GM23338 (cell line): ENCODE results near the gene FAM227B.
"Not testable (repeated sequence)": the region's sequence is repeated elsewhere in the genome, so short reads cannot be mapped to it uniquely, and the experiment has no call there.

Experiments
- CREB1 ChIP-seq: fragments of 250-450 bp; sonication (Bioruptor Pico); IDR thresholded peaks from 2 replicates; pipeline ENCODE4 v1.5.0; 2020; ENCODE audit warnings: low read depth, mild to moderate bottlenecking, moderate library complexity
- CTCF ChIP-seq, 2 experiments: fragments of 200-600 bp in 1 of 2; sonication (generic) in 1 of 2; conservative IDR thresholded peaks; 2 replicates each; pipeline versions ENCODE4 v1.5.1 to v1.6.1; 2016 to 2017; ENCODE audit warnings: antibody characterized with exemption in 2 of 2, low read depth in 2 of 2, mild to moderate bottlenecking in 2 of 2, moderate library complexity in 1 of 2
- ETS1 ChIP-seq: IDR thresholded peaks from 2 replicates; pipeline ENCODE4 v1.6.1; 2016; ENCODE audit warnings: antibody characterized with exemption
- EZH2 ChIP-seq: fragments of 200-600 bp; sonication (generic); IDR thresholded peaks from one replicate; pipeline ENCODE4 v1.8.0; 2017; ENCODE audit warnings: antibody characterized with exemption, mild to moderate bottlenecking, low read depth; ENCODE audit not compliant: unreplicated experiment
- EZH2phosphoT487 ChIP-seq: fragments of 200-600 bp; sonication (generic); IDR thresholded peaks from one replicate; pipeline ENCODE4 v1.8.1; 2018; ENCODE audit warnings: antibody characterized with exemption; ENCODE audit not compliant: unreplicated experiment
- JUNB ChIP-seq: IDR thresholded peaks from one replicate; pipeline ENCODE4 v1.6.1; 2016; ENCODE audit warnings: antibody characterized with exemption; ENCODE audit not compliant: unreplicated experiment
- NANOG ChIP-seq: IDR thresholded peaks from 2 replicates; pipeline ENCODE4 v1.6.1; 2016; ENCODE audit warnings: antibody characterized with exemption, borderline replicate concordance
- POLR2AphosphoS5 ChIP-seq: IDR thresholded peaks from 2 replicates; pipeline ENCODE4 v1.6.1; 2016; ENCODE audit warnings: antibody characterized with exemption, low read depth
- REST ChIP-seq: IDR thresholded peaks from one replicate; pipeline ENCODE4 v1.6.1; 2018; ENCODE audit warnings: antibody characterized with exemption; ENCODE audit not compliant: unreplicated experiment
- STAT1 ChIP-seq: IDR thresholded peaks from one replicate; pipeline ENCODE4 v1.6.1; 2016; ENCODE audit warnings: antibody characterized with exemption; ENCODE audit not compliant: unreplicated experiment
- ZNF114 ChIP-seq: fragments of 250-450 bp; sonication (Bioruptor Pico); IDR thresholded peaks from 2 replicates; pipeline ENCODE4 v1.5.0; 2020; ENCODE audit warnings: mild to moderate bottlenecking, moderate library complexity
- ZNF331 ChIP-seq: fragments of 250-450 bp; sonication (Bioruptor Pico); IDR thresholded peaks from 2 replicates; pipeline ENCODE4 v1.5.0; 2020; ENCODE audit warnings: low read depth, mild to moderate bottlenecking, moderate library complexity
- ZNF462 ChIP-seq: fragments of 250-450 bp; sonication (Bioruptor Pico); IDR thresholded peaks from 2 replicates; pipeline ENCODE4 v1.5.0; 2020; ENCODE audit warnings: mild to moderate bottlenecking, moderate library complexity

GRCh38 chr15:49666486-49666885 is 45.9 kb upstream of the FAM227B start:
- TF ChIP-seq CTCF (conservative IDR thresholded peaks at IDR 0.05; ENCODE audit: low read depth in 2 of 2); EZH2; STAT1; POLR2AphosphoS5; REST; EZH2phosphoT487; CREB1; ETS1; JUNB; ZNF331 (CRISPR knock-in tag); NANOG; ZNF114 (CRISPR knock-in tag); ZNF462 (CRISPR knock-in tag): not testable (repeated sequence)
